Activated CD4-positive, alpha-beta T cell treated with anti-CD3 and anti-CD28 coated beads, Interleukin-2, amount 10 ng/mL, durations not matched to agents 7 days and 5 days (primary cell): ENCODE data around the gene TEN1. TPM values are rescaled to one million over a fixed set of nuclear protein-coding genes. Genes with fewer than 3 reads are reported as not detected.

Experiments
- total RNA-seq, 2 experiments: library from RNA; stranded (reverse); gene quantifications; one replicate each; pipeline ENCODE4 v1.2.3, GENCODE V29; 2021

Gene TEN1
- total RNA-seq, 2 experiments from 2014 or later = 12.5 to 17.1 TPM

Other genes with a start within 250 kb of the TEN1 start
- gene GALK1, start 214.0 kb upstream of the TEN1 start, total RNA-seq = 10 to 100 TPM; 40.9 to 44.7 TPM
- 10 to 100 TPM; 27.1 to 28.7 TPM for gene UNK, start 194.4 kb upstream of the TEN1 start, total RNA-seq
- 100 to 1,000 TPM; 161 to 182 TPM for gene UNC13D, start 134.8 kb upstream of the TEN1 start, total RNA-seq
- 10 to 100 TPM; 76.8 to 83.5 TPM for gene WBP2, start 123.9 kb upstream of the TEN1 start, total RNA-seq
- gene TRIM47, start 100.7 kb upstream of the TEN1 start, total RNA-seq = 10 to 100 TPM; 33.9 to 43.4 TPM
- 10 to 100 TPM; 26.5 to 28.7 TPM for gene TRIM65, start 82.3 kb upstream of the TEN1 start, total RNA-seq
- 10 to 100 TPM; 95.9 to 97.5 TPM for gene MRPL38, start 74.4 kb upstream of the TEN1 start, total RNA-seq
- 10 to 100 TPM; 21.7 to 23.5 TPM for gene FBF1, start 38.2 kb upstream of the TEN1 start, total RNA-seq
- 10 to 100 TPM; 27.8 to 34.7 TPM for gene ACOX1, start 74 bp upstream of the TEN1 start, total RNA-seq
- gene CDK3, start 21.6 kb downstream of the TEN1 start, total RNA-seq = 1 to 10 TPM; 6.9 to 7.1 TPM
- under 1 TPM; 0.02 to 0.05 TPM for gene EVPL, start 48.1 kb downstream of the TEN1 start, total RNA-seq
- 10 to 100 TPM; 91.3 to 96.0 TPM for gene SRP68, start 93.3 kb downstream of the TEN1 start, total RNA-seq
- gene GALR2, start 95.5 kb downstream of the TEN1 start, total RNA-seq = under 1 TPM; 0.15 TPM
- gene ZACN, start 99.9 kb downstream of the TEN1 start, total RNA-seq = under 1 TPM in 1 of 2 experiments, not detected in 1; 0.27 TPM
- 100 to 1,000 TPM; 140 to 147 TPM for gene EXOC7, start 124.5 kb downstream of the TEN1 start, total RNA-seq
- gene FOXJ1, start 162.0 kb downstream of the TEN1 start, total RNA-seq = under 1 TPM; 0.20 to 0.48 TPM